Forelimb muscle (tissue), 1 donor: Measurements from ENCODE around the gene KLK14. TPM values are rescaled to one million over a fixed set of nuclear protein-coding genes. Genes with fewer than 3 reads are reported as not detected.

Source experiments
- DNase-seq: peaks from one replicate; pipeline ENCODE4 v3.0.0-alpha.2; 2013; ENCODE audit warnings: low read depth
- polyA plus RNA-seq: library from polyadenylated mRNA; unstranded; fragments of 120-200 nt; gene quantifications from one replicate; pipeline ENCODE4 v1.2.1, GENCODE V29; 2013; ENCODE audit not compliant: insufficient read length

Gene KLK14
- 0.34 TPM for polyA plus RNA-seq

DNA sequence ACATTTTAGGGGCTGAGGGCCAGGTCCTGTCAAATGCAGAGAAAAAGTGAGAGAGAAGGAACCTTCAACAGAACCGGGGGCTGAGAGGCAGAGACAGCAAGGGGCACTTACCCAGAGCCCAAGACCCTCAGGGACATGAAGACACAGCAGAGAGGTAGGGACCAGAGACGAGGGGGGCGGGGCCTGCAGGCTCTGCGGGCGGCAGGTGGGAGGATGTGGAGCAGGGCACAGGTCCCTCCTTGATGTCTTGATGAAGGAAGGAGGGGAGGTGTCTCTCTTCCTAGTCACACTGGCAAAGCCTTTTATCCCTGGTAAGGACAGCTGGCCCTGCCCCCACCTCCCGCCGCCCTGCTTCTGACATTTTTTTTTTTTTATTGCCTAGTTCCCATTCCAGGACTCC, at the start of gene KLK14:
Gene KLK14, minus strand, starts transcription at position 277 of the 400 bp plus-strand sequence. Its CDS starts 273 bp downstream, at position 4.
- no peak for DNase-seq

DNA sequence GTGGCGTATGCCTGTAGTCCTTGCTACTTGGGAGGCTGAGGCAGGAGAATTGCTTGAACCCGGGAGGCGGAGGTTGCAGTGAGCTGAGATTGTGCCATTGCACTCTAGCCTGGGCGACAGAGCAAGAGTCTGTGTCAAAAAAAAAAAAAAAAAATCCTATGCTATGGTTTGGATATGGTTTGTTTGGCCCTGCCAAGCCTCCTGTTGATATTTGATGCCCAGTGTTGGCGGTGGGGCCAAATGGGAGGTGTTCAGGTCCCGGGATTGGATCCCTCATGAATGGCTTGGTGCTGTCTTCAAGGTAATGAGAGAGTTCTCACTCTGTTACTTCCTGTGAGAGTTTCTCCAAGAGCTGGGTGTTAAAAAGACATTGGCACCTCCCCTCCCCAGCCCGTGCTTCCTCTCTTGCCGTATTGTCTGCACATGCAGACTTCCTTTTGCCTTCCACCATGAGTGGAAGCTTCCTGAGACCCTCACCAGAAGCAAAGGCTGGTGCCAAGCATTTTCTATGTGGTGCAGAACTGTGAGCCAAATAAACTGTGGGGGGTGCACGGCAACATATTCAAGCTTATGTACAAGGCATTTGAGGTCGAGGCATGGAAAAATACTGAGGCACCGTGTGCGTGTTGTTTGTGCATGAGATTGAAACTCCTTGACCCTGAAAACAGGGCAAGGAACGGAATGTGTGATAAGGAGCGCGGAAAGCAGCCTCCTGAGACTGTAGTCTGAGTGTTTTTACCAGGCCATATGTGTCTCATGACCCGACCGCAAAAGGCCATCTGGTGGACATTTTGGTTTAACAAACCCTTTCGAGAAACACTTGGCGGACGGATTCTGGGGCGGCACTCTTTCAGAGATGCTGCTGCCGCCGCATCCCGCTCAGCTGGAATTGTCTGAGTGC, 49.3 kb upstream of the KLK14 start:
- DNase-seq, result no peak

- no peak for DNase-seq
Measured at GRCh38 chr19:51129716-51130115, 47.0 kb upstream of the KLK14 start.

- no peak for DNase-seq
Measured at GRCh38 chr19:51128227-51128626, 45.5 kb upstream of the KLK14 start.

GRCh38 chr19:51127755-51128154, 45.1 kb upstream of the KLK14 start:
- no peak for DNase-seq

DNA sequence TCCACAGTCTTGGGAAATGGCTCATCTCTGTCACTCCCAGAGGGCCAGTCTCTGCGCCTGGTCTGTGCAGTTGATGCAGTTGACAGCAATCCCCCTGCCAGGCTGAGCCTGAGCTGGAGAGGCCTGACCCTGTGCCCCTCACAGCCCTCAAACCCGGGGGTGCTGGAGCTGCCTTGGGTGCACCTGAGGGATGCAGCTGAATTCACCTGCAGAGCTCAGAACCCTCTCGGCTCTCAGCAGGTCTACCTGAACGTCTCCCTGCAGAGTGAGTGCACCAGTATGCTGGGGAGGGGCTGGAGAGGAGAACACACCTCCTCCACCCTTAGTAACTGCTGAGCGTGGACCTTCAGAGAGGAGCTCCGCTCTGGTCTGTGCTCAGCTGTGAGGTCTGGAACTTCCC, 44.3 kb upstream of the KLK14 start:
- DNase-seq, result no peak

GRCh38 chr19:51125421-51126075, 42.9 kb upstream of the KLK14 start:
- no peak for DNase-seq

DNA sequence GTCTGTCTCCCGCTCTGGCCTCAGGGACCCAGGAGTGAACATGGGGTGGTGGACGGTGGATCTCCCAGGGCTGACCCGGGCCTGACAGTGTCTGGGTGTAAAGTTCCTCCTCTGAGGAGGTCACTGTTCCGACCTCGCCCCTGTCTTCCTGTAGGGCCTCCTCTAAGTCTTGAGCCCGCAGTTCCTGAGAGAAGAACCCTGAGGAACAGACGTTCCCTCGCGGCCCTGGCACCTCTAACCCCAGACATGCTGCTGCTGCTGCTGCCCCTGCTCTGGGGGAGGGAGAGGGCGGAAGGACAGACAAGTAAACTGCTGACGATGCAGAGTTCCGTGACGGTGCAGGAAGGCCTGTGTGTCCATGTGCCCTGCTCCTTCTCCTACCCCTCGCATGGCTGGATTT, 42.0 kb upstream of the KLK14 start, which contains the start of gene SIGLEC9:
Gene SIGLEC9, plus strand, starts transcription at position 178 of the 400 bp plus-strand sequence. Its CDS starts 69 bp downstream, at position 247.
- no peak for DNase-seq

DNA sequence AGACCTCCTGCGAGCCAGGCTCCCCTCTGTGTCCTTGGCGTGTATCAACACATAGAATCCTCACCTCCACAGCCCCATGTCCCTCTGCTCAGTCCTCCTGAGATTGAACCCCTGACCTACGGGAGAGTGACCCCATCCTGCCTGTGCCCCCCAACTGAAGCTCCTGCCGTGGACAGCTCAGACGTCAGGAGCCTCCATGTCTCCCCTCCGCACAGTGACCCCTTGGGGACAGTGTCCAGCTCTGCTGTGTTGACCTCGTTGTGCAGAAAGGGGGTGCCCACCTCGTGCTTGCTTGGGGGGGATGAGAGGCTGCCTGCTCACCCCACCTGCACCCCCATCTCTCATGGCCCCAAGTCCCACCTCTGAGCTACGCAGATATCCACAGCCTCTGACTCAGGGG, 41.5 kb upstream of the KLK14 start:
- no peak for DNase-seq

- no peak for DNase-seq
Measured at GRCh38 chr19:51123802-51124201, 41.1 kb upstream of the KLK14 start.

DNA sequence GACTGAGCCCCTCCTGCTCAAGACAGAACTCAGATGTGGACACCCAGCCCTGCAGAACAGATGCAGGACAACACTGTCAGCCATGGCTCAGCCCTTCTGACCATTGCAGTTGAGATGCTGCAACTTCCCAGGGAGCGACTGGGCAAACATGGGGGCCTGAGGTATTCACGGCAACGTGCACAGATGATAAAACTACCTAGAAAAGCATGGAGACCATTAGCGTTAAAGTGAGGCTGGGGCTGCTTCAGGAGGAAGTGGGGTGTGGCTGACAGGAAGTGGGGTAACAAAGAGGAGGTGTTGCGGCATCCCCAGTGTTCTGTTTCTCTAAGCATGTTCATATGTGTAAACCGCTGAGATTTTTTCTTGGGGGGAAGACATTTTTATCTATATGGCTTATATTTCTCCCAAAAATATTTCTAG, 40.7 kb upstream of the KLK14 start:
- DNase-seq, result no peak

DNA sequence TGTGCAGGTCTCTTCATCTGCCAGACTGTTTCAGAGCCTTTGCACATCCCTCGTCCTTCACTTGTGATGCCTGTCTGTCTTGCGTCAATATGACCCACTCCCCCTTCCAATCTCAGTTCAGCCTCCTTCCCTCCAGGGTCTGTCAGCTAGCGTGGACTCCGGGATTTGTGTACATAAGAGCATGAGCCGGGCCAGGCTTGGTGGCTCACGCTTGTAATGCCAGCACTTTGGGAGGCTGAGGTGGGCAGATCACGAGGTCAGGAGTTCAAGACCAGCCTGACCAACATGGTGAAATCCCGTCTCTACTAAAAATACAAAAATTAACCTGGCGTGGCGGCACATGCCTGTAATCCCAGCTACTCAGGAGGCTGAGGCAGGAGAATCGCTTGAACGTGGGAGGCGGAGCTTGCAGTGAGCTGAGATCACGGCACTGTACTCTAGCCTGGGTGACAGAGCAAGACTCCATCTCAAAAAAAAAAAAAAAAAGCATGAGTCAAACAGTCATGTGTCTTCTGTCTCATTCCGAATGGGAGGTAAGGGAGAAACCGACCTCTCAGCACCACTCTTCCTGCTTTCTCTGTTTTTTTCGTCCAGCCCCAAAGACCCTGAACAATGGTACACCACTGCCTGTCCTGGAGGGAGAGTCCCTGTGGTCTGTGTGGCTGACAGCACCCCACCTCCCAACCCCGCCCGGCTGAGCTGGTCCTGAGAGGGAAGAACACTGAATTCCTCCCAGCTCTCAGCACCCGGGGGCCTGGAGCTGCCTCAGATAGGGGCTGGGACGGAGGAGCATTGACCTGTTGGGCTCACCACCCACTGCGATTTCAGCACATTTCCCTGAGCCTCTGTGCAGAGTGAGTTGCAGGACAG, 39.7 kb upstream of the KLK14 start:
- DNase-seq, result no peak

GRCh38 chr19:51121257-51121656, 38.6 kb upstream of the KLK14 start:
- no peak for DNase-seq

DNA sequence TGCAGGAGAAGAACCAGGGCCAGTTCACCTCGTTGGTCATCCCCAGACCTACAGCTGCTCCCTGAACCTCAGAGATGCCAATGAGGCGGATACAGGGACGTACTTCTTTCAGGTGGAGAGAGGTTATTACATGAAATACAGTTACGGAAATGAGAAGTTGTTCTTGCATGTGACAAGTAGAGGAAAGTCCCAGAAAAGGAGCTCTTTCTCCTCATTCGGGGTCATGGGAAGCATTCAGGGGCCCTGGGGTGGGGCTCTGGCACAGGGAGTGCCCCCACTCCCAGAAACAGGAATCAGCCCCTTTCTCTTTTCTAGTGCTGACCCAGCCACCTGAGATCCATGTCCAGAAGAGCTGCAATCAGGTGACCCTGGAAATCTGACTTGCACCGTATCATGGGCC, 37.5 kb upstream of the KLK14 start:
- DNase-seq, result no peak

DNA sequence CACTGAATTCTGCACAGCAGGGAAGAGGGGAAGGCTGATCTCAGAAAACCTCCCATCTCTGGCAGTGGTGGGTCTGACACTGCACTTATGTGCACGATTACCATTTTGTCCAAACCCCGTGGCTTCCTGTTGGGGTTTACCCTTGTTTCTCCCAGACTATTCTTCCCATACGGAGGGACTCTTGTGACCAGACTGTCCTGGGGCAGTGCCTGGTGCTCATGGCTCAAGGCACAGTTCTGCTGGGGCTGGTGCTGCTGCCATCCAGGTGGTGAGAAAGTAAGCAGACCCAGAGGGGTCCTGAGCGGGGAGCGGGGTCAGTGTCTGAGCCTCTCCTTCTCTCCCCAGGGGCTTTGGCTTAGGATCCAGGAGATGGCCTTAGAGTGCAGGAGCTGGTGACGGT, 36.9 kb upstream of the KLK14 start:
- DNase-seq, result no peak

GRCh38 chr19:51119101-51119500, 36.4 kb upstream of the KLK14 start:
- DNase-seq, result no peak

DNA sequence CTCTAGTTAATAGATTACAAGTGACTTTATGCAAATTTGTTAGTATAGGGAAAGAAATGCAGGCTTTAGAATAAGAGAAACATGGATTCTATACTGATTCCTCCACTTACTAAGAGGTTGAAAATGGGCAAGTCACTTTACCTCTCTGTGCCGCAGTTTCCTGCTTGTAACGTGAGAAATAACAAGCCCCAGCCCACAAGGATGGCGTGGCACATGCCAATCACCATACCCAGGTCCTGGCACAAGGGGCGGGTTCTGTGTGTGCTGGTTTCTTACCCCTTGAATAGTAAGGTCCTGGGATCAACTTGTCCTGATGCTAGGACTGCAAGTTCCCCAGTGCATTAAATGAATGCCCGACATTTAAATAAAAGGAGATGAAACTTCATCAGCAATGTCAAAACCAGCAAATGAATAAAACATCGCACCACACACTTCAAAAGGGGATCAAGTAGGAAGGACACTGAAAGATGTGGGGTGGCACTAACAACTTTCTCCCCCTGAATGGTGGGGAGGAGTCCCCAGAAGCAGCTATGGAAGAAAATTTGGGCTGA, 34.1 kb upstream of the KLK14 start:
- DNase-seq, result no peak

GRCh38 chr19:51114087-51114729, 31.5 kb upstream of the KLK14 start:
- DNase-seq, result no peak

DNA sequence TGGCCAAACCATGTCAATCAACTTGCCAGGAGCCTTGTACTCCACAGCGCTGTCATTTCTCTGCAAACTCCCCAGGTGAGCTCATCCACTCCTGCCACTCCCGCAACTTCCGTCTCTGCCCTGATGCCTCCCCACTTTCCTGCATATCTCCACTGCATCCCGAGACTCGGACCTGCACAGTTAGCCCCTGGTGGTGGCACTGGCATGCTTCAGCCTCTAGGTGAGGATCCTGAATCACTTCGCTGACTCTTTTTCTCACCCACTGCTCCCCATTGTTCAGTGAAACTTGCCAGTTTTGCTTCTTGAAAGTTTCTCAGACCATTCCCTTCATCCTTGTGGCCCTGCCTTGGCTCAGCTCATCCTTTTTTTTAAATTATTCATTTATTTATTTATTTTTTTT, 28.9 kb upstream of the KLK14 start:
- no peak for DNase-seq

DNA sequence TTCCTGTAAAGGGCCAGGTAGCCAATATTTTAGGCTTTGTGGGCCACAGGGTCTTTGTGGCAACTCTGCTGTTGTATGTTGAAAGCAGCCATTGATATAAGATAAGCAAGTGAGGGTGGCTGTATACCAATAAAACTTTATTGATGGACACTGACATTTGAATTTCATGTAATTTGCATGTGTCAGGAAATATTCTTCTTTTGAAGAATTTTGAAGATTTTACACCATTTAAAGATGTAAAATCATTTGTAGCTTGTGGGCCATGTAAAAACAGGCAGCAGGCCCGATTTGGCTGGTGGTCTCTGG, 27.9 kb upstream of the KLK14 start:
- DNase-seq, result no peak

GRCh38 chr19:51108805-51109146, 26.1 kb upstream of the KLK14 start:
- no peak for DNase-seq
